Stomach smooth muscle (tissue), 2 donors: Measurements from ENCODE around the gene ALDH9A1.
"Not testable (repeated sequence)": the region's sequence is repeated elsewhere in the genome, so short reads cannot be mapped to it uniquely, and the experiment has no call there.

Experiments
- H3K27ac ChIP-seq: one replicate; pipeline ENCODE4 v1.7.0; 2013; ENCODE audit warnings: mild to moderate bottlenecking, low read length, inconsistent platforms
- H3K27me3 ChIP-seq, 2 donors: one replicate each; pipeline ENCODE4 v1.7.0; 2013; ENCODE audit warnings: low read length in 2 of 2; ENCODE audit not compliant: insufficient read depth in 2 of 2, control insufficient read depth in 1 of 2
- H3K36me3 ChIP-seq, 2 donors: one replicate each; pipeline ENCODE4 v1.7.0; 2013; ENCODE audit warnings: low read length in 2 of 2; ENCODE audit not compliant: control insufficient read depth in 2 of 2, insufficient read depth in 2 of 2
- H3K4me1 ChIP-seq: one replicate; pipeline ENCODE4 v1.7.0; 2013; ENCODE audit warnings: low read length; ENCODE audit not compliant: control insufficient read depth, insufficient read depth
- H3K4me3 ChIP-seq, 2 donors: one replicate each; pipeline ENCODE4 v1.7.0; 2013; ENCODE audit warnings: low read length in 2 of 2
- H3K9ac ChIP-seq, 2 donors: one replicate each; pipeline ENCODE4 v1.7.0; 2013; ENCODE audit warnings: low read length in 2 of 2, mild to moderate bottlenecking in 1 of 2
- H3K9me3 ChIP-seq, 2 donors: one replicate each; pipeline ENCODE4 v1.7.0; 2013; ENCODE audit warnings: low read length in 2 of 2; ENCODE audit not compliant: control insufficient read depth in 2 of 2
- donor health status: healthy.
- donor health status: Pancreatic carcinoma.

ALDH9A1 gene

DNA sequence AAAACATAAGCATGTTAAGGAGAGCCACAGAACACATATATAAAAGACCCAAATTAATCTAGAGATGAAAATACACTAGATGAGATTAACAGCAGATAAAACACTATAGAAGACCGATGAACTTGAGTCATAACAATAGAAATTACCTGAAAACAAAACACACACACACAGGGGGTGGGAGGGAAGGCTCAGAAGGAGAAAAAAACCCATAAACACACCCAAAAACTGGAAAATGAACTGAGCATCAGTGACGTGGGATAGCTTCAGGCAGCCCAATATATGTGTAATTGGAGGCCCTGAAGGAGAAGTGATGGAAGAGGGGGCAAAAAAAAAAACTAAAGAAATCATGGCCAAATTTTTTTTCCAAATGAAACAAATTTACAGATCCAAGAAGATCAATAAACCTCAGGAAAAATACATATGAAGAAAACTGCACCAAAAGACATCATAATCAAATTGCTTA, 11.4 kb downstream of the ALDH9A1 start:
- no peak overlapping the region for H3K9ac ChIP-seq
- H3K27me3 ChIP-seq: no peaks in the 10 kb centered on the region
- no peak overlapping the region for H3K4me3 ChIP-seq
- H3K36me3 ChIP-seq: peaks cover 7 to 18% of the 10 kb centered on the region in 2 donors
- H3K27ac ChIP-seq: no peak overlapping the region
- H3K4me1 ChIP-seq: no peaks in the 10 kb centered on the region
- H3K9me3 ChIP-seq: no peaks in the 10 kb centered on the region

DNA sequence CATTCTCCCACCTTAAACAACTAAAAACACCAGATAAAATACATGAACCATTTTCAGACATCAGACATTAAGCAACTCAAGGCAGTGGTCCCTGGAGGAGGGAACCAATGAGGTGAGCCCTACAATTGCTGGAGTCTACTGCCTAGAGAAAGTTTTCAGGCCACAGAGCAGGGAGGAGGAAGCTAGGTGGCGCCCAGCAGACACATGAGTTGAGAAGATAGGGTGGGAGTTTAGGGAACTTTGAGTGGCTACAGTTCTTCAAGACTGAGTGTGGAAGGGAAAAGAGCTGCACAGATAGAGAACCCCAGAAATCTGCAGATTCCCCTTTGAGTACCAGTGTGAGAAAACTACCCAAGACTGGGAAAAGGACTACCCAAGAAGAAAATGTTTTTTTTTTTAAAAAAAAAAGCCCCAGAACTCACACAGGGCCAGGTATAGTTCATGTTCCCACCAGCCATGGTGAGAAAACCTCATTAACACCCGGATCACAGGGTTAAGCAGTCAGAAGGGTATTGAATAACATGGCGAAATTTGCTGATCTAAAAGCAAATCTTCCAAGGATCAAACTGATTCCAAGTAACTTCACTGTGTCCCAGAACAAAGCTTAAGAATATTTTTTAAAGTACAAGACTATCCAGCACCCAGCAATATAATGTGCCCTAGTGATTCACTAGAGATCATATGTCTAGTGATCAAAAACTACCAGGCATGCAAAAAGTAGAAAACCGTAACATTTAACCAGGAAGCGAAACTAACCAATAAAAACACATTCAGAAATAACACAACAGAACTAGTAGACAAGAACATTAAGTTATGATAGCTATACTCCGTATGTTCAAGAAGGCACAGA, 12.0 kb downstream of the ALDH9A1 start:
- H3K27ac ChIP-seq: no peak overlapping the region
- no peaks in the 10 kb centered on the region for H3K9me3 ChIP-seq
- H3K4me3 ChIP-seq: no peak overlapping the region
- no peaks in the 10 kb centered on the region for H3K27me3 ChIP-seq
- H3K4me1 ChIP-seq: no peaks in the 10 kb centered on the region
- H3K9ac ChIP-seq: no peak overlapping the region
- H3K36me3 ChIP-seq: peaks cover 9 to 20% of the 10 kb centered on the region in 2 donors

DNA sequence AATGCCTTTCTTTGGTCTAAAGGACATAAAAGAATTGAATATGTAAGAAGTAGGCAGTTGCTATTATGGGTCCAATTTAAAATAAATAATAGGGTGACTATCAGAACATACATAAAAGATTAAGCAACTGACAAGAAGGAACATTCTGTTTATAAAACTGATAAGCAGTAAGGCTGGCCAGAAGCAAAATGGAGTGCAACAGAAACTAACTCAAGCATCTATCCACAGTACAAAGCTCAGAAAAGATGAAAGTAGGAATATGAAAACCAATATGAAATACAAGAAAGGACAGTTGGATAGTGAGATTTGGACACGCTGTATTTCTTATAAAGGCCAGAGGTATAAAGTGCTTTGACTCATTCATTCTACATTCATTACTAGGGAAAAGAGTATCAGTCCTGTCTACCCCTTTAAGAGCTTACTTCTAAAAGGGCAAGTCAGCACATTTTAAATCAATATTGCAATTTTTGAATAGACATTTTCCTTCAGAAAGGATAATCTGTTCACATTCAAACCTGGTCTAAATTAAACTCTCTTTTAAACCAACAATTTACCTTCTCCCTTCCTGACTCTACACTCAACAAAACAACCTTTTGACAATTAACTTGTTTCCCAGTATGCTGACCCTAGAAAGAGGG, 14.4 kb downstream of the ALDH9A1 start:
- Histone ChIP-seq H3K9me3 (no peaks in the 10 kb centered on the region), H3K36me3 (peaks cover 19 to 33% of the 10 kb centered on the region in 2 donors), H3K9ac (no peak overlapping the region), H3K4me3 (no peak overlapping the region), H3K27ac (no peak overlapping the region), H3K27me3 (no peaks in the 10 kb centered on the region), H3K4me1 (no peaks in the 10 kb centered on the region)

DNA sequence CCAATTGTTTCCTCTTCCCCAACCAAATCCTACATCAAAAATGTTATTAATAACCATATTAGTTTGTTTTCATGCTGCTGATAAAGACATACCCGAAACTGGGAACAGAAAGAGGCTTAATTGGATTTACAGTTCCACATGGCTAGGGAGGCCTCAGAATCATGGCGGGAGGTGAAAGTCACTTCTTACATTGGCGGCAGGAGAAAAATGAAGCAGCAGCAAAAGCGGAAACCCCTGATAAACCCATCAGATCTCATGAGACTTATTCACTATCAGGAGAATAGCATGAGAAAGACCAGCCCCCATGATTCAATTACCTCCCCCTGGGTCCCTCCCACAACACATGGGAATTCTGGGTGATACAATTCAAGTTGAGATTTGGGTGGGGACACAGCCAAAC, 17.6 kb downstream of the ALDH9A1 start:
- H3K4me3 ChIP-seq, H3K27me3 ChIP-seq, H3K4me1 ChIP-seq, H3K9ac ChIP-seq, H3K27ac ChIP-seq, H3K9me3 ChIP-seq: not testable (repeated sequence)
- peaks cover 26 to 41% of the 10 kb centered on the region in 2 donors for H3K36me3 ChIP-seq

DNA sequence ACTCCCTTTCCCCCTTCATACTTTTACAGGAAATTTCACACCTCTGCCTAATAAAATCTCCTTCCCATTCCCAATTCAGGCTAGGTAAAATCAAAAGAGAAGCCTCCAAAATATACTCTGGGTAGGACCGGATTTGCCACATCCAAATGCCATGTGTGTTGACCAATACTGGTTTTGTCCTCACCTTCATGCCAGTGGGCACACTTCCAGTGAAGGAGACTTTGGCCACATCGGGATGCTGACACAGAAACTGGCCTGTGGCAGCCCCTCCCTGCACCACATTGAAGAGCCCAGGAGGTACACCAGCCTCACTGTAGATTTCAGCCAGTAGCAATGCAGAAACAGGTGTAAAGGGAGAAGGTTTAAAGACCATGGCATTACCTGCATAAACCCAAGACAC, 18.1 kb downstream of the ALDH9A1 start:
- Histone ChIP-seq H3K9ac (no peak overlapping the region), H3K27me3 (no peaks in the 10 kb centered on the region), H3K36me3 (peaks cover 26 to 40% of the 10 kb centered on the region in 2 donors), H3K27ac (no peak overlapping the region), H3K9me3 (no peaks in the 10 kb centered on the region), H3K4me1 (no peaks in the 10 kb centered on the region), H3K4me3 (no peak overlapping the region)

DNA sequence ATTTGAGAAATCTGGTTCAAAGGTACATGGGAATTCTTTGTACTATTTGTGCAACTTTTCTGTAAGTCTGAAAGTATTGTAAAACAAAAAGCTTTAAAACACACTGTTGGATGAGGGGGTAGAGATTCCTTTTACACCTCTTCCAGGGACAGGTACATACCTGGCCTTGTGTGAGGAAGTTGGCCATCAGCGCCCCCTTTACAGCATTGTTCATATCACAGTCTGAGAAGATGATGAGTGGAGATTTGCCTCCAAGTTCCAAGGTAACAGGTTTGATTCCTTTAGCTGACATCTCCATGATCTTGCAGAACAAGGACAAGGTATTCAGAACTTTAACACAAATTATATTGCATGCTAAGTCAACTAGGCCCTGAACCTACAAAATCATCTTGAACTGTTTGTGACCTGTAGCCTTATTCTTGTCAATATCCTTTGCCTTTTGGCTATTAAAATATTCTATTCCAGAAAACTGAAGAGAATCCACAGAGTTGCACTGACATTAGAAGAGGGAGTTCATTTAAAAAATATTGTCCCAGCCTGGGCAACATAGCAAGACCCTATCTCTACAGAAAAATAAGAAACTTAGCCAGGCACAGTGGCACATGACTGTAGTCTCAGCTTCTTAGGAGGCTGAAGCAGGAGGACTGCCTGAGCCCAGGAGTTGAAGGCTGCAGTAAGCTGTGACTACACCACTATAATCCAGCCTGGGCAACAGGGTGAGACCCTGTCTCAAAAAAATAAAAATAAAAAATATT, 18.9 kb downstream of the ALDH9A1 start:
- H3K36me3 ChIP-seq: peaks cover 26 to 38% of the 10 kb centered on the region in 2 donors

DNA sequence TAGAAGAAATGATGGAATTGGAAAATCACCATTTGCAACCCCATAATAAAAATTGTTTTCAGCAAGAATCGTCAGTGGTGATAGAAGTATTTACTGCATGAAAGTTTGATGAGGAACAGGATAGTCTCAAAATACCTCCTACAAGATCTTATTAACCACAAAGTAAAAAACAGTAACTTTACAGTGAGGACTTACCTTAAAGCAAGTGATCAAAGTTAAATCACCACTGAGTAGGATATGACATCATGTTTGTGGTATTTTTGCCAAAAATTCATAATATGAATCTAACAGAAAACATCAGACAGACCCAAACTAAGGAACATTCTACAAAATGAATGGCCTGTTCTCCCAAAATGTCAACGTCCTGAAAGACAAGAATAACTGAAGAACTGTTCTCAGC, 19.9 kb downstream of the ALDH9A1 start:
- H3K27me3 ChIP-seq: no peaks in the 10 kb centered on the region
- no peaks in the 10 kb centered on the region for H3K4me1 ChIP-seq
- H3K27ac ChIP-seq: no peak overlapping the region
- H3K9me3 ChIP-seq: no peaks in the 10 kb centered on the region
- no peak overlapping the region for H3K4me3 ChIP-seq
- no peak overlapping the region for H3K9ac ChIP-seq
- H3K36me3 ChIP-seq: peaks cover 26 to 38% of the 10 kb centered on the region in 2 donors

More for the DNA sequence above, 18.9 kb downstream of the ALDH9A1 start:
- no peak overlapping the region for H3K4me3 ChIP-seq
- H3K9me3 ChIP-seq: no peaks in the 10 kb centered on the region
- H3K27me3 ChIP-seq: no peaks in the 10 kb centered on the region
- no peak overlapping the region for H3K27ac ChIP-seq
- no peaks in the 10 kb centered on the region for H3K4me1 ChIP-seq
- H3K9ac ChIP-seq: no peak overlapping the region

DNA sequence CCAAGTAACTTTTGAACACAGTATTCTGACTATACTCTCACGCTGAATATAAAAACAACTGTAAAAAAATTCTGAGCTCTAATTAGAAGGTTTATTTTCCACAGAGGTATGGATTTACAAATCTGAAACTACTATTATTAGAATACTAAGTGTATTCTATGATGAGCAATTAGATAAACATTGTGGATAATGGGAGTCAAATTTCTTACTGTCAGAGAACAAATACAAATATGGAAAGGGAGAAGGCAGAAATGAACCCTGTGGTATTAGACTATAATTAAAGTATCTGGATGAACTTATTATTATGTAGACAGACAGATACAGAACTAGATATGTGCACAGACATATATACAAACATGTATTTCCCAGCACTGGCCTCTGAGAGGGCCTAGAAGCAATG, 22.6 kb downstream of the ALDH9A1 start:
- no peaks in the 10 kb centered on the region for H3K9me3 ChIP-seq
- H3K27ac ChIP-seq: no peak overlapping the region
- no peak overlapping the region for H3K9ac ChIP-seq
- peaks cover 20 to 27% of the 10 kb centered on the region in 2 donors for H3K36me3 ChIP-seq
- no peaks in the 10 kb centered on the region for H3K27me3 ChIP-seq
- no peak overlapping the region for H3K4me3 ChIP-seq
- H3K4me1 ChIP-seq: no peaks in the 10 kb centered on the region

DNA sequence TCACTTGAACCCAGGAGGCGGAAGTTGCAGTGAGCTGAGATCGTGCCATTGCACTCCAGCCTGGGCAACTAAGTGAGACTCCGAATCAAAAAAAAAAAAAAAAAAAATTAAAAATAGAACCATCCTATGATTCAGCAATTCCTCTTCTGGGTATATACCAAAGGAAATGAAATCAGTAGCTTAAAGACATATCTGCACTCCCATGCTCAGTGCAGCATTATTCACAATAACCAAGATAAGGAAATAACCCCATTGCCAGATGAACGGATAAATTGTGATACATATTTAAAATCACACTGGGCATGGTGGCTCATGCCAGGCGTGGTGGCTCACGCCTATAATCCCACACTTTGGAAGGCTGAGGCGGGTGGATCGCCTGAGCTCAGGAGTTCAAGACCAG, 23.8 kb downstream of the ALDH9A1 start:
- H3K36me3 ChIP-seq: peaks cover 15 to 20% of the 10 kb centered on the region in 2 donors
- no peaks in the 10 kb centered on the region for H3K27me3 ChIP-seq
- H3K27ac ChIP-seq: no peak overlapping the region
- H3K9me3 ChIP-seq: no peaks in the 10 kb centered on the region
- no peak overlapping the region for H3K4me3 ChIP-seq
- H3K4me1 ChIP-seq: no peaks in the 10 kb centered on the region
- H3K9ac ChIP-seq: no peak overlapping the region

DNA sequence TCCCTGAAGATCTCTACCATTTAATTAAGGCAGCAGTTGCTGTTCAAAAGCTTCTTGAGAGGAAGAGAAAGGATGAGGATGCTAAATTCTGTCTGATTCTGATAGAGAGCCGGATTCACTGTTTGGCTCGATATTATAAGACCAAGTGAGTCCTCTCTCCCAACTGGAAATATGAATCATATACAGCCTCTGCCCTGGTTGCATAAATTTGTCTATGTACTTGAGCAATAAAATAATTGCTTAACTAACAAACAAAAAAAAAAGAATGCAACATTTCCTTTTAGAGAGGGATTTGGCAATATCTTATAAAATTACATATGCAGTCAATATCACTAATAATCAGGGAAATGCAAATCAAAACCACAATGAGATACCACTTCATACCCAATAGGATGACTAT, 26.8 kb downstream of the ALDH9A1 start:
- Histone ChIP-seq H3K27me3 (no peaks in the 10 kb centered on the region), H3K9ac (no peak overlapping the region), H3K4me3 (no peak overlapping the region), H3K4me1 (no peaks in the 10 kb centered on the region), H3K36me3 (peaks cover 11 to 21% of the 10 kb centered on the region in 2 donors), H3K27ac (no peak overlapping the region), H3K9me3 (no peaks in the 10 kb centered on the region)
